HepG2 (cell line): ENCODE measurements around the gene MEAK7.

Experiments used
- FOXK2 ChIP-seq: fragments of 450-650 bp; IDR thresholded peaks from 2 replicates; pipeline ENCODE4 v1.6.1; 2016
- POLR2A ChIP-seq, 2 experiments: IDR thresholded peaks; 2 replicates each; pipeline ENCODE4 v1.6.1; 2011; ENCODE audit warnings: low read depth in 2 of 2, low read length in 2 of 2, mild to moderate bottlenecking in 1 of 2, moderate library complexity in 1 of 2; ENCODE audit not compliant: insufficient read depth in 1 of 2
- SP1 ChIP-seq, 2 experiments: fragments of 450-650 bp in 1 of 2; sonication (generic) in 1 of 2; formaldehyde crosslinking in 1 of 2; IDR thresholded peaks; 2 replicates each; pipeline versions ENCODE4 v1.4.0 to v1.6.1; 2016 to 2020; ENCODE audit warnings: missing genetic modification reagents in 1 of 2
- ZNF446 ChIP-seq: sonication (generic); formaldehyde crosslinking; IDR thresholded peaks from 2 replicates; pipeline ENCODE4 v1.5.0; 2020; ENCODE audit warnings: mild to moderate bottlenecking, missing genetic modification reagents

GRCh38 chr16:84511180-84511800, 6.8 kb upstream of the MEAK7 start:
- TF ChIP-seq ZNF446 (CRISPR knock-in tag): no peak
- TF ChIP-seq FOXK2: no peak
- TF ChIP-seq SP1 (IDR thresholded peaks at IDR 0.05): no peak
- TF ChIP-seq SP1 (CRISPR knock-in tag; IDR thresholded peaks at IDR 0.05): 0 out of 2 replicates have a peak, but pooled peaks have one; percentile 18
- TF ChIP-seq POLR2A (IDR thresholded peaks at IDR 0.05; ENCODE audit: insufficient read depth in 1 of 2, low read depth in 2 of 2, low read length in 2 of 2): no peak
